HCT116 (cell line): ENCODE results near the gene TP53RK. TPM values are rescaled to one million over a fixed set of nuclear protein-coding genes. Genes with fewer than 3 reads are reported as not detected.

ENCODE experiments used
- ATAC-seq: fragments of 200-7000 bp; cut with Tn5 transposase; 2 replicates; pipeline ENCODE4 v1.9.1; 2020; ENCODE audit warnings: mild to moderate bottlenecking, moderate library complexity
- BruUV-seq: library from RNA; stranded (reverse); fragments of 400-500 nt; replicated peaks from 2 replicates; lab custom pipeline; 2021; lab: Mats Ljungman, UMichigan
- CTCF ChIA-PET: fragments of 300-600 bp; sonication (Branson Sonifier 250); formaldehyde crosslinking; loops from one replicate; lab custom pipeline; 2021; ENCODE audit warnings: antibody characterized with exemption; lab: Charles Lee
- POLR2A ChIA-PET: fragments of 300-600, 350-600 bp; sonication (Branson Sonifier 250); formaldehyde crosslinking; loops from one replicate; lab custom pipeline; 2021; ENCODE audit warnings: antibody characterized with exemption; lab: Charles Lee
- RAD21 ChIA-PET, 2 experiments: fragments of 300-600 bp; sonication (Branson Sonifier 250); formaldehyde crosslinking; loops; one replicate each; lab custom pipeline; 2023; ENCODE audit warnings: low total read pairs in 2 of 2; ENCODE audit not compliant: uncharacterized antibody in 2 of 2, unreplicated experiment in 2 of 2, low non-redundant PET in 1 of 2; lab: Charles Lee
- DNase-seq: peaks from one replicate; pipeline ENCODE4 v3.0.0-alpha.2; 2010; ENCODE audit warnings: low read depth, low spot score
- H2AFZ ChIP-seq: fragments of 200-600 bp; shearing (Covaris generic), sonication (generic); 2 replicates; pipeline ENCODE4 v1.6.1; 2017; ENCODE audit warnings: low read depth, mixed run types, mixed read lengths, antibody characterized with exemption, low read length; ENCODE audit not compliant: poor library complexity, severe bottlenecking
- H3K27ac ChIP-seq: 2 replicates; pipeline ENCODE4 v1.5.1; 2012; ENCODE audit warnings: low read depth, low read length
- H3K27me3 ChIP-seq: fragments of 200-600 bp; sonication (generic); 2 replicates; pipeline ENCODE4 v1.6.1; 2016; ENCODE audit warnings: mixed run types, low read length, mixed read lengths; ENCODE audit not compliant: insufficient read depth
- H3K36me3 ChIP-seq, 2 experiments: fragments of 200-500 bp in 1 of 2; fragments of 200-600 bp in 1 of 2; sonication (Bioruptor generic) in 1 of 2; sonication (generic) in 1 of 2; 2 replicates each; pipeline versions ENCODE4 v1.5.1 to v1.6.1; 2014 to 2016; ENCODE audit warnings: low read length in 2 of 2, inconsistent platforms in 1 of 2, mixed read lengths in 1 of 2, mixed run types in 1 of 2; ENCODE audit not compliant: insufficient read depth in 2 of 2, control insufficient read depth in 1 of 2
- H3K4me1 ChIP-seq, 2 experiments: fragments of 200-600 bp in 1 of 2; sonication (generic) in 1 of 2; 2 replicates each; pipeline versions ENCODE4 v1.5.1 to v1.6.1; 2012 to 2017; ENCODE audit warnings: low read length in 2 of 2, inconsistent platforms in 1 of 2, mild to moderate bottlenecking in 1 of 2, mixed read lengths in 1 of 2, mixed run types in 1 of 2, moderate library complexity in 1 of 2; ENCODE audit not compliant: insufficient read depth in 2 of 2, control insufficient read depth in 1 of 2
- H3K4me2 ChIP-seq: fragments of 200-600 bp; sonication (generic); 2 replicates; pipeline ENCODE4 v1.6.1; 2017; ENCODE audit warnings: mixed run types, low read length, mixed read lengths
- H3K4me3 ChIP-seq, 2 experiments: fragments of 200-600 bp in 1 of 2; sonication (generic) in 1 of 2; replicated peaks in 1 of 2; 2 replicates each; pipeline ENCODE4 v1.5.1; 2011 to 2016; ENCODE audit warnings: low read length in 2 of 2, control low read depth in 1 of 2, low read depth in 1 of 2, mild to moderate bottlenecking in 1 of 2, mixed read lengths in 1 of 2, mixed run types in 1 of 2
- H3K79me2 ChIP-seq: fragments of 200-600 bp; sonication (generic); 2 replicates; pipeline ENCODE4 v1.6.1; 2017; ENCODE audit warnings: mild to moderate bottlenecking, mixed run types, low read length, moderate library complexity, mixed read lengths; ENCODE audit not compliant: insufficient read depth
- H3K9ac ChIP-seq: fragments of 200-600 bp; sonication (generic); 2 replicates; pipeline ENCODE4 v1.6.1; 2016; ENCODE audit warnings: low read length, mixed read lengths
- H3K9me2 ChIP-seq: fragments of 200-600 bp; sonication (generic), shearing (Covaris generic); 2 replicates; pipeline ENCODE4 v1.6.1; 2017; ENCODE audit warnings: mixed run types, mild to moderate bottlenecking, moderate library complexity; ENCODE audit not compliant: insufficient read depth
- H3K9me3 ChIP-seq, 2 experiments: fragments of 200-500 bp in 1 of 2; fragments of 200-600 bp in 1 of 2; sonication (Bioruptor generic) in 1 of 2; sonication (generic) in 1 of 2; 2 replicates each; pipeline ENCODE4 v1.6.1; 2014 to 2017; ENCODE audit warnings: low read length in 2 of 2, mixed read lengths in 2 of 2, inconsistent platforms in 1 of 2, low read depth in 1 of 2, mild to moderate bottlenecking in 1 of 2, mixed run types in 1 of 2, moderate library complexity in 1 of 2; ENCODE audit not compliant: control insufficient read depth in 1 of 2, insufficient read depth in 1 of 2
- H4K20me1 ChIP-seq: fragments of 200-600 bp; sonication (generic), shearing (Covaris generic); 2 replicates; pipeline ENCODE4 v1.6.1; 2017; ENCODE audit warnings: mixed run types, mild to moderate bottlenecking, moderate library complexity; ENCODE audit not compliant: insufficient read depth
- ATF3 ChIP-seq: IDR thresholded peaks from 2 replicates; pipeline ENCODE4 v1.6.1; 2012
- CTCF ChIP-seq, 3 experiments: fragments of 200-600 bp in 1 of 3; sonication (generic) in 1 of 3; IDR thresholded peaks in 2 of 3; conservative IDR thresholded peaks in 1 of 3; 2 replicates each; pipeline ENCODE4 v1.5.1; 2012 to 2017; ENCODE audit warnings: low read depth in 2 of 3, low read length in 2 of 3, antibody characterized with exemption in 1 of 3, borderline replicate concordance in 1 of 3, control low read depth in 1 of 3, mild to moderate bottlenecking in 1 of 3, mixed read lengths in 1 of 3, mixed run types in 1 of 3, moderate library complexity in 1 of 3; ENCODE audit not compliant: insufficient read depth in 1 of 3
- EZH2 ChIP-seq: fragments of 200-600 bp; sonication (generic); IDR thresholded peaks from 2 replicates; pipeline ENCODE4 v1.6.1; 2017; ENCODE audit warnings: antibody characterized with exemption, mixed run types
- EZH2phosphoT487 ChIP-seq: fragments of 200-600 bp; IDR thresholded peaks from 2 replicates; pipeline ENCODE4 v1.6.1; 2018; ENCODE audit warnings: antibody characterized with exemption, borderline replicate concordance
- POLR2AphosphoS5 ChIP-seq: IDR thresholded peaks from 2 replicates; pipeline ENCODE4 v1.6.1; 2011; ENCODE audit warnings: mild to moderate bottlenecking, low read depth, low read length, moderate library complexity
- REST ChIP-seq: IDR thresholded peaks from 2 replicates; pipeline ENCODE4 v1.6.1; 2012; ENCODE audit warnings: low read depth
- TCF7L2 ChIP-seq: IDR thresholded peaks from 2 replicates; pipeline ENCODE4 v1.7.0; 2011; ENCODE audit warnings: borderline replicate concordance, inconsistent platforms; ENCODE audit not compliant: insufficient read depth, insufficient read length; ENCODE audit errors: extremely low read depth
- YY1 ChIP-seq: IDR thresholded peaks from 2 replicates; pipeline ENCODE4 v1.6.1; 2011; ENCODE audit warnings: low read length, low read depth, moderate library complexity, mild to moderate bottlenecking; ENCODE audit not compliant: insufficient replicate concordance; ENCODE audit errors: extremely low read depth
- ZBTB33 ChIP-seq: IDR thresholded peaks from 2 replicates; pipeline ENCODE4 v1.6.1; 2011; ENCODE audit warnings: mild to moderate bottlenecking, low read length, moderate library complexity; ENCODE audit not compliant: insufficient replicate concordance; ENCODE audit errors: extremely low read depth
- intact Hi-C: fragments of 100-400 bp; cut with micrococcal nuclease; formaldehyde crosslinking; loops from 2 replicates; pipeline ENCODE4 v1.10.0; 2022
- total RNA-seq: library from RNA; stranded (reverse); gene quantifications from one replicate; pipeline ENCODE4 v1.2.1, GENCODE V29; 2021; ENCODE audit not compliant: unreplicated experiment

Gene TP53RK
- total RNA-seq, 1 experiment from 2014 or later: 9.2 TPM

- Histone ChIP-seq H3K79me2 (no peaks in the 10 kb centered on the region), H3K9me2 (no peaks in the 10 kb centered on the region), H3K27ac (no peak overlapping the region), H3K9me3 (no peaks in the 10 kb centered on the region; a peak in 1 of 4 replicates), H3K9ac (no peak overlapping the region), H3K4me1 (peaks cover 7 to 10% of the 10 kb centered on the region in 2 experiments; a peak in 3 of 4 replicates), H3K27me3 (no peaks in the 10 kb centered on the region), H3K4me3 (no peak overlapping the region), H4K20me1 (no peaks in the 10 kb centered on the region), H2AFZ (no peak overlapping the region), H3K4me2 (no peak overlapping the region), H3K36me3 (no peaks in the 10 kb centered on the region)
- intact Hi-C loops: no loop called here
- ATAC-seq (no peak), DNase-seq (no peak)
- no TSS peak for BruUV-seq
- ChIA-PET RAD21 (no interaction called here), CTCF (interaction anchor here (1.3 kb wide), 1 partner anchor 29 kb away, joined by 3 read pairs; no protein-coding TSS in a partner anchor), POLR2A (no interaction called here)
- TF ChIP-seq POLR2AphosphoS5 (no peak), YY1 (no peak), REST (no peak), ATF3 (no peak), ZBTB33 (no peak), CTCF (IDR thresholded peaks at IDR 0.05 in 2 of 3, conservative IDR thresholded peaks at IDR 0.05 in 1 of 3; ENCODE audit: borderline replicate concordance in 1 of 3, insufficient read depth in 1 of 3, low read depth in 2 of 3, low read length in 2 of 3) (no peak), EZH2 (no peak), TCF7L2 (no peak), EZH2phosphoT487 (no peak)
Measured at GRCh38 chr20:46712056-46712636, 22.9 kb upstream of the TP53RK start.
